Prostate gland (tissue), 2 donors: Measurements from ENCODE around the gene NAA40. TPM values are rescaled to one million over a fixed set of nuclear protein-coding genes. Genes with fewer than 3 reads are reported as not detected.
A peak's percentile ranks its signal among the peaks of the same experiment; 100 is the strongest.

Experiments
- DNase-seq: peaks from one replicate; pipeline ENCODE4 v3.0.0-alpha.2; 2019; ENCODE audit warnings: low spot score
- H3K27ac ChIP-seq, 2 donors: fragments of 200-600 bp; sonication (generic); 2 replicates each; pipeline ENCODE4 v1.5.1; 2017 to 2019
- H3K27me3 ChIP-seq: fragments of 200-600 bp; sonication (generic); replicated peaks from 2 replicates; pipeline ENCODE4 v1.5.1; 2019; ENCODE audit not compliant: insufficient read depth
- H3K36me3 ChIP-seq, 2 donors: fragments of 200-600 bp; sonication (generic); 1 replicate in 1 of 2; 2 replicates in 1 of 2; pipeline versions ENCODE4 v1.5.1 to v1.8.1; 2017 to 2019
- H3K4me1 ChIP-seq: fragments of 200-600 bp; sonication (generic); replicated peaks from 2 replicates; pipeline ENCODE4 v1.5.1; 2019
- H3K4me3 ChIP-seq, 2 donors: fragments of 200-600 bp; sonication (generic); 2 replicates each; pipeline ENCODE4 v1.5.1; 2017 to 2019
- H3K9me3 ChIP-seq: fragments of 200-600 bp; sonication (generic); 2 replicates; pipeline ENCODE4 v1.5.1; 2017
- POLR2A ChIP-seq: fragments of 450-650 bp; IDR thresholded peaks from one replicate; pipeline ENCODE4 v1.6.1; 2016; ENCODE audit warnings: antibody characterized with exemption, mild to moderate bottlenecking
- POLR2AphosphoS5 ChIP-seq: sonication (generic); formaldehyde crosslinking; IDR thresholded peaks from one replicate; pipeline ENCODE4 v1.6.1; 2017; ENCODE audit warnings: antibody characterized with exemption
- WGBS: methylation state at CpG from one replicate; pipeline ENCODE4 v1.1.5; 2018; 5-methylcytosine and 5-hydroxymethylcytosine counted together
- intact Hi-C: fragments of 100-400 bp; cut with DNase I; formaldehyde crosslinking; loops from one replicate; pipeline ENCODE4 v1.14.2; 2022
- total RNA-seq, 2 donors: library from RNA; depleted of rRNA; stranded (reverse); fragments of >200 nt; gene quantifications; one replicate each; pipeline ENCODE4 v1.1.0, GENCODE V29; 2016
- TF ChIP-seq, protein P1 (sequence below), 4 experiments: fragments of 200-600 bp in 2 of 4; fragments of 450-650 bp in 2 of 4; sonication (generic) in 2 of 4; IDR thresholded peaks; 1 replicate in 3 of 4; 2 replicates in 1 of 4; pipeline ENCODE4 v1.5.1; 2016 to 2019; ENCODE audit warnings: antibody characterized with exemption in 4 of 4, mild to moderate bottlenecking in 2 of 4, moderate library complexity in 2 of 4

The NAA40 gene
- total RNA-seq, 2 donors from 2014 or later: 23.3 to 24.7 TPM

DNA sequence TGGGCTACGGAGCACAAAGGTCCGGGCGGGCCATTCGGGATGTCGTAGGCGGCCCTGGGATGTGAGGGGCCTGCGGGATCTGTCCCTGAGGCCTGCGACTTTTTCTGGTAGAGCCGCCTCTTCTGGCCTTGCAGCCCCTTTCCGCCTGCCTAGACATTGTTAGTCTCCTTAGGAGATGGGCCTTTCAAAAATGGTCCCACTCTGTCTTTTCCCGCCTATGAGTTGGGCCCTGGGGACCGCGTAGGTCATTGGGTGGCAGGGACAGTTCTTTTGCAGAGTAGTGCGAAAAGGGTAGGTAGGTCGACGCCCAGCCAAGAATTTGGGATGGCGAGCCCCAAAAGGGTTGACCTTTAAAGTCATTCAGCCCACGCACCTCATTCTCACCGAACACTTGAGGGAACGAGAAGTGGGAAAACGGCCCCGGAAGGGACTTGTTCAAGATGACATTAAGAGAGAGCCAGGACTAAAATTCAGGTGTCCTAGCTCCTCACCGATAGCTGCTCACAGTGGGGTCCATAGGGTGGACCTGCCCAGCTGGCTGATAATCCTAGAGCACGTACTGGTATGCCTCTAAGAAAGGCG lies 48.2 kb downstream of the NAA40 start:
- WGBS: 23% methylated on average over 25 of the region's 25 CpGs
- intact Hi-C loops: no loop called here
- no peaks in the 10 kb centered on the region for H3K9me3 ChIP-seq
- H3K27me3 ChIP-seq: no peaks in the 10 kb centered on the region
- H3K36me3 ChIP-seq: peaks cover 0 to 4% of the 10 kb centered on the region in 2 donors
- H3K4me1 ChIP-seq: peaks cover 7% of the 10 kb centered on the region
- DNase-seq: no peak
- no peak for TF ChIP-seq POLR2AphosphoS5
- no peak for TF ChIP-seq POLR2A
- peak overlapping the region; percentile 75 to 78 for H3K27ac ChIP-seq
- H3K4me3 ChIP-seq: peak overlapping the region; percentile 76 to 94

DNA sequence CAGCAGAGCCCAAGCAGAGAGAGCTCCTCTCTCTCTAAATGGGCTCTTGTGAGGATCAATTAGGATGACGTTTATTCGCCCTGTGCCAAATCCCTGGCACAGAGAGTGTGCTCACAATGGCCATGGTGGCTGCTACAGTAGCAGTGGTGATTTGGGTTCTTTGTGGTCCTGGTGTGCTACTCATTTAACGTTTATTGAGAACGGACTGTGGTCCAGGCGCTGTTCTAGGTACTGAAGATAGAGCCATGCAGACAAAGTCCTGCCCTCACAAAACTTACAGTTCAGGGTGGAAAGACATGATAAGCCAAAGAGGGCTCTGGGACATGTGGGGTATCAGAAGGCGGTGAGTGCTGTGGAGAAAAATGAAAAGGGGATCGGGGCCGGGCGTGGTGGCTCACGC lies 52.8 kb downstream of the NAA40 start:
- Histone ChIP-seq H3K9me3 (no peaks in the 10 kb centered on the region), H3K4me3 (no peak overlapping the region), H3K27ac (no peak overlapping the region), H3K27me3 (no peaks in the 10 kb centered on the region), H3K4me1 (peaks cover 7% of the 10 kb centered on the region), H3K36me3 (peaks cover under 1 to 9% of the 10 kb centered on the region in 2 donors)
- intact Hi-C loops: no loop called here
- no peak for DNase-seq
- 89% methylated on average over 10 of the region's 10 CpGs for WGBS
- TF ChIP-seq POLR2AphosphoS5 (no peak), POLR2A (no peak)
- TF ChIP-seq, protein P1, sequence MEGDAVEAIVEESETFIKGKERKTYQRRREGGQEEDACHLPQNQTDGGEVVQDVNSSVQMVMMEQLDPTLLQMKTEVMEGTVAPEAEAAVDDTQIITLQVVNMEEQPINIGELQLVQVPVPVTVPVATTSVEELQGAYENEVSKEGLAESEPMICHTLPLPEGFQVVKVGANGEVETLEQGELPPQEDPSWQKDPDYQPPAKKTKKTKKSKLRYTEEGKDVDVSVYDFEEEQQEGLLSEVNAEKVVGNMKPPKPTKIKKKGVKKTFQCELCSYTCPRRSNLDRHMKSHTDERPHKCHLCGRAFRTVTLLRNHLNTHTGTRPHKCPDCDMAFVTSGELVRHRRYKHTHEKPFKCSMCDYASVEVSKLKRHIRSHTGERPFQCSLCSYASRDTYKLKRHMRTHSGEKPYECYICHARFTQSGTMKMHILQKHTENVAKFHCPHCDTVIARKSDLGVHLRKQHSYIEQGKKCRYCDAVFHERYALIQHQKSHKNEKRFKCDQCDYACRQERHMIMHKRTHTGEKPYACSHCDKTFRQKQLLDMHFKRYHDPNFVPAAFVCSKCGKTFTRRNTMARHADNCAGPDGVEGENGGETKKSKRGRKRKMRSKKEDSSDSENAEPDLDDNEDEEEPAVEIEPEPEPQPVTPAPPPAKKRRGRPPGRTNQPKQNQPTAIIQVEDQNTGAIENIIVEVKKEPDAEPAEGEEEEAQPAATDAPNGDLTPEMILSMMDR (IDR thresholded peaks at IDR 0.05): no peak

DNA sequence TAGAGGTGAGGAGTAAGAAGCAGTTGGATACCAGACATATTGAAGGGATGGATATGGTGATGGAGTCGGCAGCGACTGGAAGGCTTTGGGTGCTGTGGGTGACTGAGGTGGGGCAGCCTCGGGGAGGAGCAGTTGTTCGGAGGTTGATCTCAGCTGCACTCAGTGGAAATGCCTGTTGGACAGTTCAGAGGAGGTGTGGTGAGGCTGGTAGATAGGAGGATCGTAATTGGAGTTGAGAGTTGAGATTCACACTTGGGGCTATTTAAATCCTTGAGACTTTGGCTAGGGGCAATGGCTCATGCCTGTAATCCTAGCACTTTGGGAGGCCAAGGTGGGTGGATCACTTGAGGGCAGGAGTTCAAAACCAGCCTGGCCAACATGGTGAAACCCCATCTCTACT lies 54.3 kb downstream of the NAA40 start:
- Histone ChIP-seq H3K4me1 (peaks cover 2% of the 10 kb centered on the region), H3K36me3 (peaks cover 15 to 18% of the 10 kb centered on the region in 2 donors), H3K27ac (no peak overlapping the region), H3K27me3 (no peaks in the 10 kb centered on the region), H3K4me3 (no peak overlapping the region), H3K9me3 (no peaks in the 10 kb centered on the region)
- 87% methylated on average over 5 of the region's 5 CpGs for WGBS
- no peak for TF ChIP-seq POLR2AphosphoS5
- TF ChIP-seq, protein P1 (IDR thresholded peaks at IDR 0.05): no peak
- TF ChIP-seq POLR2A: no peak
- no peak for DNase-seq
- intact Hi-C loops: no loop called here

DNA sequence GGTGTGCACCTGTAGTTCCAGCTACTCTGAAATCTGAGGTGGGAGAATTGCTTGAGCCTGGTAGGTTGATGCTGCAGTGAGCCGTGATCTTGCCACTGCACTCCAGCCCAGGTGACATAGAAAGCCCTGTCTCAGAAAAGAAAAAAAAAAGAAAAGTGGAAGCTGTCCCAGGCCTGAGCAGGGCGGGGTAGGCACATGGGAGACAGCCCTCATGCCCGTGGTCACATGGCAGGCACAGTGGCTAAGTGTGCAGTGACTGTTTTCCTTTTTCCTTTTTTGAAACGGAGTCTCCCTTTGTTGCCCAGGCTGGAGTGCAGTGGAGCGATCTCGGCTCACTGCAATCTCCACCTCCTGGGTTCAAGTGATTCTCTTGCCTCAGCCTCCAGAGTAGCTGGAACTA lies 55.2 kb downstream of the NAA40 start:
- H3K27ac ChIP-seq: no peak overlapping the region
- H3K27me3 ChIP-seq: no peaks in the 10 kb centered on the region
- no peak overlapping the region for H3K4me3 ChIP-seq
- WGBS: 80% methylated on average over 6 of the region's 6 CpGs
- intact Hi-C loops: no loop called here
- peaks cover 11% of the 10 kb centered on the region for H3K4me1 ChIP-seq
- no peaks in the 10 kb centered on the region for H3K9me3 ChIP-seq
- TF ChIP-seq POLR2A (no peak), POLR2AphosphoS5 (no peak)
- TF ChIP-seq, protein P1 (IDR thresholded peaks at IDR 0.05): no peak
- no peak for DNase-seq
- H3K36me3 ChIP-seq: peaks cover 15 to 18% of the 10 kb centered on the region in 2 donors

DNA sequence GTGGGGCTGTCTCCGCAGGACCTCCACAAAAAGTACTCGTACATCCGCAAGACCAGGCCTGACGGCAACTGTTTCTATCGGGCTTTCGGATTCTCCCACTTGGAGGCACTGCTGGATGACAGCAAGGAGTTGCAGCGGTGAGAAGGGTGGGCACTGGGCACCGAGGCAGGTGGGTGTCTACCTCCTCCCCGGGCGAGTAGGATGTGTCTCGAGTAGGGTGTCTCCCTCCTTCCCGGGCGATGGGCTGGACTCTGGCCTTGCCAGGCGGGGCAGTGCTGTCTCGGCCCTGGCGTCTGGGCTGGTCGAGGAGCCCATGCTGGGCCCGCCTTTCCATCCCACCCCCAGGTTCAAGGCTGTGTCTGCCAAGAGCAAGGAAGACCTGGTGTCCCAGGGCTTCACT lies 57.7 kb downstream of the NAA40 start:
- intact Hi-C loops: no loop called here
- Histone ChIP-seq H3K4me3 (no peak overlapping the region), H3K27me3 (no peaks in the 10 kb centered on the region), H3K4me1 (peaks cover 22% of the 10 kb centered on the region), H3K9me3 (no peaks in the 10 kb centered on the region), H3K36me3 (peaks cover 13 to 15% of the 10 kb centered on the region in 2 donors), H3K27ac (no peak overlapping the region)
- WGBS: 89% methylated on average over 18 of the region's 18 CpGs
- no peak for DNase-seq
- no peak for TF ChIP-seq POLR2AphosphoS5

DNA sequence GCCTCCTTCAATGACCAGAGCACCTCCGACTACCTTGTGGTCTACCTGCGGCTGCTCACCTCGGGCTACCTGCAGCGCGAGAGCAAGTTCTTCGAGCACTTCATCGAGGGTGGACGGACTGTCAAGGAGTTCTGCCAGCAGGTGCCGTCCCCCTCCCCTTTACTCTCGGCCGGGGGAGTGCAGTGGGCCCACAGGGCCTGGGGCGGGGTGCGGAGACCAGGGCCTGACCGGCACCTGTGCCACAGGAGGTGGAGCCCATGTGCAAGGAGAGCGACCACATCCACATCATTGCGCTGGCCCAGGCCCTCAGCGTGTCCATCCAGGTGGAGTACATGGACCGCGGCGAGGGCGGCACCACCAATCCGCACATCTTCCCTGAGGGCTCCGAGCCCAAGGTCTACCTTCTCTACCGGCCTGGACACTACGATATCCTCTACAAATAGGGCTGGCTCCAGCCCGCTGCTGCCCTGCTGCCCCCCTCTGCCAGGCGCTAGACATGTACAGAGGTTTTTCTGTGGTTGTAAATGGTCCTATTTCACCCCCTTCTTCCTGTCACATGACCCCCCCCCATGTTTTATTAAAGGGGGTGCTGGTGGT lies 58.4 kb downstream of the NAA40 start:
- WGBS: 92% methylated on average over 27 of the region's 27 CpGs
- intact Hi-C loops: no loop called here
- Histone ChIP-seq H3K36me3 (peaks cover 13 to 15% of the 10 kb centered on the region in 2 donors), H3K4me1 (peaks cover 22% of the 10 kb centered on the region), H3K27me3 (no peaks in the 10 kb centered on the region), H3K27ac (no peak overlapping the region), H3K9me3 (no peaks in the 10 kb centered on the region), H3K4me3 (no peak overlapping the region)
- TF ChIP-seq POLR2AphosphoS5 (no peak), POLR2A (no peak)
- TF ChIP-seq, protein P1 (IDR thresholded peaks at IDR 0.05): no peak
- DNase-seq: no peak
